Activated naive CD8-positive, alpha-beta T cell treated with anti-CD3 and anti-CD28 coated beads, Interleukin-2, amount 10 ng/mL, durations not matched to agents 7 days and 5 days (primary cell): ENCODE measurements around the gene CDCA8. TPM values are rescaled to one million over a fixed set of nuclear protein-coding genes. Genes with fewer than 3 reads are reported as not detected.
A peak's percentile ranks its signal among the peaks of the same experiment; 100 is the strongest.
"Not testable (repeated sequence)": the region's sequence is repeated elsewhere in the genome, so short reads cannot be mapped to it uniquely, and the experiment has no call there.

Source experiments
- ATAC-seq: fragments of 150-1000 bp; cut with Tn5 transposase; one replicate; pipeline ENCODE4 v1.10.0; 2021; ENCODE audit warnings: low read depth, moderate library complexity
- POLR2A ChIA-PET: fragments of 350-600 bp; sonication (Branson Sonifier 250); formaldehyde crosslinking; loops from one replicate; lab custom pipeline; 2021; ENCODE audit warnings: antibody characterized with exemption; lab: Charles Lee
- DNase-seq: peaks from one replicate; pipeline ENCODE4 v3.0.0; 2021
- H3K27ac Mint-ChIP-seq: one replicate; pipeline ENCODE4 v1.8.0; 2022; ENCODE audit warnings: mild to moderate bottlenecking, mixed read lengths
- H3K27me3 Mint-ChIP-seq: one replicate; pipeline ENCODE4 v1.8.0; 2022; ENCODE audit warnings: mild to moderate bottlenecking, moderate library complexity, mixed read lengths
- H3K36me3 Mint-ChIP-seq: one replicate; pipeline ENCODE4 v1.8.0; 2021; ENCODE audit warnings: mild to moderate bottlenecking, mixed read lengths
- H3K4me1 Mint-ChIP-seq: one replicate; pipeline ENCODE4 v1.8.0; 2021; ENCODE audit warnings: mixed read lengths
- H3K4me3 Mint-ChIP-seq: one replicate; pipeline ENCODE4 v1.8.0; 2022; ENCODE audit warnings: mild to moderate bottlenecking, moderate library complexity, mixed read lengths
- H3K9me3 Mint-ChIP-seq: one replicate; pipeline ENCODE4 v1.8.0; 2021; ENCODE audit warnings: mixed read lengths
- total RNA-seq, 2 experiments: library from RNA; stranded (reverse); gene quantifications; one replicate each; pipeline ENCODE4 v1.2.3, GENCODE V29; 2021

CDCA8 gene
- total RNA-seq, 2 experiments from 2014 or later = 64.7 to 67.0 TPM

GRCh38 chr1:37680933-37681332 lies 11.4 kb upstream of the CDCA8 start:
- no peak for ATAC-seq
- peaks cover 21% of the 10 kb centered on the region for H3K27me3 Mint-ChIP-seq
- H3K4me1 Mint-ChIP-seq = peaks cover 3% of the 10 kb centered on the region
- no peak overlapping the region for H3K4me3 Mint-ChIP-seq
- POLR2A ChIA-PET = interaction anchor here (0.6 to 1.5 kb wide), 2 partner anchors 15 to 85 kb away, joined by 4 read pairs; partner anchors contain the start of gene GNL2
- no peak for DNase-seq
- H3K27ac Mint-ChIP-seq = no peak overlapping the region
- peaks cover 8% of the 10 kb centered on the region for H3K36me3 Mint-ChIP-seq
- H3K9me3 Mint-ChIP-seq = no peaks in the 10 kb centered on the region

DNA sequence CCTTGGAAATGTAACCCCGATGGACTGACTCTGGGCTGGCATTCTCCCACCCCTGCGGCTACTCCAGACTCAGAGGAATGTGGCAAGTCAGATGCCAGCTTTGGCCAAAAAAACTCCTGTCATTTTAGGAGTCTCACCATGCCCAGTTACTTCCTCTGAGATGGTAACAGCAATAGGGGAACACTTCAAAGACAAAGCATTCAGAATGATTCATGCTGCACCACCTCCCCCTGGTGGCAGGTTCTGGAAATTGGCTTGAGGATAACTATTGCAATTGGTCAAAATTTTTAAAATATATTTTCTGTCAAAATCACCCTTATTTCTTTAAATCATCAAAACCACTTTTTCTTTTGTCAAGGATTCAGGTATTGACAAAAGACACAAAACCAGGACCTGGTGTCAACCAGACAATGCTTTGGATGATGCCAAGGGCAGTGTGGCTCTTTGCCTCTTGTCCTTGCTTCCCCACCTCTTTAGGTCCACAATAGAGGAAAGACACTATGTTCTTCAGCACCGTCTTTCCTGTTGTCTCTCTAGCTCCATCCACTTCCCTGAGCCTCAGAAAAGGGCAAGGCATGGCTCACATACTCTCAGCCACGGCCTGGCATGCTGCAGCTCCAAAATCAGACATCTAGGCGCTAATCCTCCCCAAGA lies 9.9 kb upstream of the CDCA8 start:
- POLR2A ChIA-PET = interaction anchor here (0.9 to 1.5 kb wide), 3 partner anchors 9 to 128 kb away, joined by 3 to 4 read pairs (median 3); partner anchors contain the start of genes CDCA8, GNL2 and SNIP1
- peaks cover 8% of the 10 kb centered on the region for H3K27me3 Mint-ChIP-seq
- ATAC-seq = peak; percentile 68
- no peaks in the 10 kb centered on the region for H3K9me3 Mint-ChIP-seq
- H3K4me1 Mint-ChIP-seq = peaks cover 3% of the 10 kb centered on the region
- H3K4me3 Mint-ChIP-seq = no peak overlapping the region
- H3K27ac Mint-ChIP-seq = no peak overlapping the region
- H3K36me3 Mint-ChIP-seq = peaks cover 8% of the 10 kb centered on the region
- DNase-seq = peak; percentile 71

DNA sequence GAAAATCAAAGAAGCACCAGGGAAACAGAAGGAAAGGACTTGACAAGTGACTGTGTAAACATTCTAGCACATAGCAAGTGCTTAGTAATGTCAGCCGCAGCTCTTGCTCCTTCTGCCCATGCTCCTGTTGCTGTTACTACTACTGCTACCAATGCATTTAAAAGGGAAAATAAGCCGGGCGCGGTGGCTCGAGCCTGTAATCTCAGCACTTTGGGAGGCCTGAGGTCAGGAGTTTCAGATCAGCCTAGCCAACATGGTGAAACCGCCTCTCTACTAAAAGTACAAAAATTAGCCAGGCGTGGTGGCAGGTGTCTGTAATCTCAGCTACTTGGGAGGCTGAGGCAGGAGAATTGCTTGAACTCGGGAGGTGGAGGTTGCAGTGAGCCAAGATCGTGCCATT lies 8.1 kb upstream of the CDCA8 start:
- POLR2A ChIA-PET, H3K4me3 Mint-ChIP-seq, DNase-seq, ATAC-seq, H3K27ac Mint-ChIP-seq, H3K27me3 Mint-ChIP-seq, H3K9me3 Mint-ChIP-seq: not testable (repeated sequence)
- Mint-ChIP-seq H3K4me1 (peaks cover 12% of the 10 kb centered on the region), H3K36me3 (peaks cover 17% of the 10 kb centered on the region)

DNA sequence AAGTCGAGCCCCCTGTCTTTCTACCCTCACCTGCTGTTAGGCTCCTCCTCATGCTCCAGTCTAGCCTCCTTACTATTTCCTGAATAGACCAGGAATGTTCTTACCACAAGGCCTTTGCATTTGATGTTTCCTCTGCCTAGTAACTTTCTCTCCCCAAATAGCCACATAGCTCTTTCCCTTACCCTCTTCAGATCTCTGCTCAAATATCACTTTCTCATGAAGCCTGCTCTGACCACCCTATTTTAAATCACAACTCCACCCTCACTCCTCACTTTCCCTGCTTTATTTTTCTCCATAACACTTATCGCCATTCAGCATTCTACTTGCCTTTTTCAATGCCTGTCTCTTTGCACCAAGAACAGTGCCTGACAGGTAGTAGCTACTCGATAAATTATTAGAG lies 6.6 kb upstream of the CDCA8 start:
- Mint-ChIP-seq H3K27ac (peak overlapping the region; percentile 63), H3K36me3 (peaks cover 20% of the 10 kb centered on the region), H3K4me3 (no peak overlapping the region), H3K27me3 (no peaks in the 10 kb centered on the region), H3K9me3 (no peaks in the 10 kb centered on the region), H3K4me1 (peaks cover 20% of the 10 kb centered on the region)
- DNase-seq (no peak), ATAC-seq (no peak)
- POLR2A ChIA-PET = no interaction called here

DNA sequence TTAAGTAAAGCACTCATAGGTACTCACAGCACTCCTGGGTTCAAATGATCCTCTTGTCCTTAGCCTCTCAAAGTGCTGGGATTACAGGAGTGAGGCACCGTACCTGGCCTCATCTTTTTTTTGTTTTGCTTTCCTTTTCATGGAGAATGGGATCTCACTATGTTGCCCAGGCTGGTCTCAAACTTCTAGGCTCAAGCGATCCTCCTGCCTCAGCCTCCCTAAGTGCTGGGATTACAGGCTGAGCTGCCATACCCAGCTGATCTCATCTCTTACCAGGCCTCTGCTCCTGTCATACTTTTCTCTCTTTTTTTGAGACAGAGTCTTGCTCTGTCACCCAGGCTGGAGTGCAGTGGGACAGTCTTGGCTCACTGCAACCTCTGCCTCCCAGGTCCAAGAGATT lies 4.6 kb upstream of the CDCA8 start:
- peaks cover 22% of the 10 kb centered on the region for H3K4me1 Mint-ChIP-seq
- H3K36me3 Mint-ChIP-seq = peaks cover 15% of the 10 kb centered on the region
- H3K27me3 Mint-ChIP-seq, ATAC-seq, H3K9me3 Mint-ChIP-seq, H3K4me3 Mint-ChIP-seq, POLR2A ChIA-PET, H3K27ac Mint-ChIP-seq, DNase-seq: not testable (repeated sequence)

- ATAC-seq (no peak), DNase-seq (no peak)
- Mint-ChIP-seq H3K27ac (peak overlapping the region; percentile 92), H3K36me3 (peaks cover 15% of the 10 kb centered on the region), H3K27me3 (no peaks in the 10 kb centered on the region), H3K4me1 (peaks cover 22% of the 10 kb centered on the region), H3K9me3 (no peaks in the 10 kb centered on the region), H3K4me3 (peak overlapping the region; percentile 89)
- POLR2A ChIA-PET = interaction anchor here (0.5 to 0.7 kb wide), 2 partner anchors 179 to 300 kb away, joined by 3 read pairs; no protein-coding TSS in a partner anchor
Measured at GRCh38 chr1:37688926-37689325, 3.4 kb upstream of the CDCA8 start.

GRCh38 chr1:37691497-37692077 lies 729 bp upstream of the CDCA8 start:
- ATAC-seq (peak; percentile 1), DNase-seq (peak; percentile 62)
- Mint-ChIP-seq H3K4me3 (peak overlapping the region; percentile 89), H3K4me1 (peaks cover 35% of the 10 kb centered on the region), H3K27ac (peak overlapping the region; percentile 92), H3K27me3 (no peaks in the 10 kb centered on the region), H3K36me3 (peaks cover 24% of the 10 kb centered on the region), H3K9me3 (no peaks in the 10 kb centered on the region)
- POLR2A ChIA-PET = interaction anchor here (0.7 to 3.5 kb wide), 16 partner anchors 10 to 1228 kb away, joined by 3 to 27 read pairs (median 4); partner anchors contain the start of genes C1orf122, GNL2, MEAF6 and MRPS15

DNA sequence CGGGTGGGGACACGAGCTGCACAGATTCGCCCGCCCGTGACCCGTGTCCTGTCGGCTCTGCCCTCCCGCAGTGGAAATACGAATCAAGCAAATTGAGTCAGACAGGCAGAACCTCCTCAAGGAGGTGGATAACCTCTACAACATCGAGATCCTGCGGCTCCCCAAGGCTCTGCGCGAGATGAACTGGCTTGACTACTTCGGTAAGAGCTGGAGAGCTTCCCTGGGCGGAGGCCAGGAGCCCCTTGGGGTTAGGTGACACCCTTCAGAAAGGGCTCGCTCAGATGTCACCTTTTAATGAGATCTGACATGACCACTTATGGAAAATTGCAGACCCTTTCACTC lies 489 bp downstream of the CDCA8 start:
- H3K4me1 Mint-ChIP-seq = peaks cover 35% of the 10 kb centered on the region
- H3K9me3 Mint-ChIP-seq = no peaks in the 10 kb centered on the region
- peak overlapping the region; percentile 89 for H3K4me3 Mint-ChIP-seq
- H3K27me3 Mint-ChIP-seq = no peaks in the 10 kb centered on the region
- POLR2A ChIA-PET = interaction anchor here (0.8 to 3.5 kb wide), 11 partner anchors 9 to 320 kb away, joined by 3 to 27 read pairs (median 4); partner anchors contain the start of genes MEAF6, MTF1 and ZC3H12A
- DNase-seq (no peak), ATAC-seq (no peak)
- peaks cover 26% of the 10 kb centered on the region for H3K36me3 Mint-ChIP-seq
- peak overlapping the region; percentile 92 for H3K27ac Mint-ChIP-seq

DNA sequence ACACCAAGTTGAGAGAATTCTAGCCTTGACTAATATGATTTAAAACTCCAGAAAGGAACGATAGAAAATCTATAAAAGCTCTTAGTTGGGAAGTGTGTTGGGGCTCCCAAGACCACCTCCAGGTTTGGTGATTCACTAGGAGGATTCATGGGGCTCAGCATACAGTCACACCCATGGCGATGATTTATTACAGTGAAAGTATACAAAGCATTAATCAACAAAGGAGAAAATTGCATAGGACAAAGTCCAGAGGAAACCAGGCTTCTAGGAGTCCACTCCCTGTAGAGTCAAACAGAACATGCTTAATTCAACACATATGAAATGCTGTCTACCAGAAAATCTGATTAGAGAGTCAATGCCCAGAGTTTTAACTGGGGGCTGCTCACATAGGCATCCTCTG lies 4.8 kb downstream of the CDCA8 start:
- POLR2A ChIA-PET = no interaction called here
- H3K36me3 Mint-ChIP-seq = peaks cover 44% of the 10 kb centered on the region
- H3K4me3 Mint-ChIP-seq = no peak overlapping the region
- ATAC-seq (no peak), DNase-seq (no peak)
- no peaks in the 10 kb centered on the region for H3K27me3 Mint-ChIP-seq
- H3K9me3 Mint-ChIP-seq = no peaks in the 10 kb centered on the region
- H3K27ac Mint-ChIP-seq = no peak overlapping the region
- H3K4me1 Mint-ChIP-seq = peaks cover 23% of the 10 kb centered on the region

GRCh38 chr1:37697737-37698136 lies 5.4 kb downstream of the CDCA8 start:
- POLR2A ChIA-PET = interaction anchor here (0.7 kb wide), 1 partner anchor 1161 kb away, joined by 3 read pairs; no protein-coding TSS in a partner anchor
- ATAC-seq = no peak
- Mint-ChIP-seq H3K27ac (no peak overlapping the region), H3K4me1 (peaks cover 23% of the 10 kb centered on the region), H3K4me3 (no peak overlapping the region), H3K9me3 (no peaks in the 10 kb centered on the region), H3K27me3 (no peaks in the 10 kb centered on the region), H3K36me3 (peaks cover 50% of the 10 kb centered on the region)
- no peak for DNase-seq

GRCh38 chr1:37699147-37699546 lies 6.8 kb downstream of the CDCA8 start:
- Mint-ChIP-seq H3K4me1 (peaks cover 23% of the 10 kb centered on the region), H3K4me3 (no peak overlapping the region), H3K36me3 (peaks cover 54% of the 10 kb centered on the region), H3K27me3 (no peaks in the 10 kb centered on the region), H3K9me3 (no peaks in the 10 kb centered on the region), H3K27ac (no peak overlapping the region)
- no peak for DNase-seq
- POLR2A ChIA-PET = interaction anchor here (2.7 kb wide), 1 partner anchor 12 kb away, joined by 9 read pairs; no protein-coding TSS in a partner anchor
- no peak for ATAC-seq

DNA sequence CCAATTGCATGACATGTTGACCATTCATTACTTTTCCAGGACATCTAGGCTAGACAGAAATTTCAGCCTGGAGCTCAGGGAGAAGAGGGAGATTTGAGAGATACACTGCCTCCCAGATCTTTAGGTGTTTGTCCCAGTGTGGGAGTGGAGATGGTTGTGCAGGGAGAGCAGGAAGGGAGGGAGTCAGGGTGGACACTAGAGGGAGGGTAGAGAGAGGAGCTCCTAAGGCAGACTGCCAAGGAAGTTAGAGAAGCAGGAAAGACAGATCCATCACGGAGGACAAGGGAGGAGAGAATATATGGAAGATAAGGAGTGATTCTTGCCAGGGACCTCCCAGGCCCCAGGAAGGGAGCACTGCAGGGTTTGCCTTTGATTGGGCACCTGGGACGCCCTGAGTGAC lies 8.7 kb downstream of the CDCA8 start:
- Mint-ChIP-seq H3K9me3 (no peaks in the 10 kb centered on the region), H3K36me3 (peaks cover 52% of the 10 kb centered on the region), H3K4me1 (peaks cover 10% of the 10 kb centered on the region), H3K27me3 (no peaks in the 10 kb centered on the region), H3K4me3 (no peak overlapping the region), H3K27ac (no peak overlapping the region)
- DNase-seq (no peak), ATAC-seq (no peak)
- POLR2A ChIA-PET = interaction anchor here (0.6 to 2.7 kb wide), 2 partner anchors 10 to 15 kb away, joined by 3 to 9 read pairs; no protein-coding TSS in a partner anchor

DNA sequence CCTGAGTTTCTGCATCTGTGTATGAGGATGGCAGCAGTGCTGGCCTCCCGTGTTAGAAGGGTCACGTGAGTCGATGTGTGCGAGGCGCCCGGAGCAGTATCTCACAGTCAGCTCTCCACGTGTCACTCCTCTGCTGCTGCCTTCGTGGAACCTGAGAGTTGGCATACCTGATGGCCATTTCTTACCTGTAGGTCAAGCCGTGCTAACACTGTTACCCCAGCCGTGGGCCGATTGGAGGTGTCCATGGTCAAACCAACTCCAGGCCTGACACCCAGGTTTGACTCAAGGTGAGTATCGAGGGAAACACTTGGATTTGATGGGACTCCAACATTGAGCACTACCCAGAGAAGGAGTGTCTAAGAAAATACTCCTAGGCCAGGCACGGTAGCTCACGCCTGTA lies 10.7 kb downstream of the CDCA8 start:
- Mint-ChIP-seq H3K36me3 (peaks cover 56% of the 10 kb centered on the region), H3K4me1 (peaks cover 7% of the 10 kb centered on the region), H3K9me3 (no peaks in the 10 kb centered on the region), H3K27me3 (no peaks in the 10 kb centered on the region), H3K4me3 (no peak overlapping the region), H3K27ac (no peak overlapping the region)
- DNase-seq (no peak), ATAC-seq (no peak)
- POLR2A ChIA-PET = no interaction called here
